Duodenal mucosa (tissue), 2 donors: Measurements from ENCODE around the gene YIF1B.
A peak's percentile ranks its signal among the peaks of the same experiment; 100 is the strongest.
"Not testable (repeated sequence)": the region's sequence is repeated elsewhere in the genome, so short reads cannot be mapped to it uniquely, and the experiment has no call there.

ENCODE experiments used
- H3K27ac ChIP-seq: one replicate; pipeline ENCODE4 v1.7.0; 2013; ENCODE audit warnings: low read depth, low read length
- H3K27me3 ChIP-seq, 2 donors: one replicate each; pipeline ENCODE4 v1.7.0; 2013; ENCODE audit warnings: low read length in 2 of 2, control low read depth in 1 of 2; ENCODE audit not compliant: insufficient read depth in 2 of 2, control insufficient read depth in 1 of 2
- H3K36me3 ChIP-seq, 2 donors: one replicate each; pipeline ENCODE4 v1.7.0; 2013; ENCODE audit warnings: low read length in 2 of 2, control low read depth in 1 of 2; ENCODE audit not compliant: insufficient read depth in 2 of 2, control insufficient read depth in 1 of 2
- H3K4me1 ChIP-seq, 2 donors: one replicate each; pipeline ENCODE4 v1.7.0; 2013; ENCODE audit warnings: low read length in 2 of 2, control low read depth in 1 of 2; ENCODE audit not compliant: insufficient read depth in 2 of 2, control insufficient read depth in 1 of 2
- H3K4me3 ChIP-seq, 2 donors: one replicate each; pipeline ENCODE4 v1.7.0; 2013; ENCODE audit warnings: low read length in 2 of 2, low read depth in 1 of 2
- H3K9ac ChIP-seq, 2 donors: one replicate each; pipeline ENCODE4 v1.7.0; 2013; ENCODE audit warnings: low read length in 2 of 2, low read depth in 1 of 2
- H3K9me3 ChIP-seq, 2 donors: one replicate each; pipeline ENCODE4 v1.7.0; 2013; ENCODE audit warnings: low read length in 2 of 2, control low read depth in 1 of 2; ENCODE audit not compliant: control insufficient read depth in 1 of 2

The YIF1B gene

GRCh38 chr19:38266981-38267597, 48.7 kb downstream of the YIF1B start:
- no peaks in the 10 kb centered on the region for H3K36me3 ChIP-seq
- H3K9me3 ChIP-seq = no peaks in the 10 kb centered on the region
- peak overlapping the region; percentile 68 to 73 for H3K9ac ChIP-seq
- peaks cover 31 to 46% of the 10 kb centered on the region in 2 donors for H3K4me1 ChIP-seq
- H3K27me3 ChIP-seq = no peaks in the 10 kb centered on the region
- peak overlapping the region; percentile 70 to 90 for H3K4me3 ChIP-seq
- H3K27ac ChIP-seq = peak overlapping the region; percentile 78

GRCh38 chr19:38265921-38266429, 49.8 kb downstream of the YIF1B start:
- Histone ChIP-seq H3K4me3 (peak overlapping the region; percentile 70 to 90), H3K27me3 (no peaks in the 10 kb centered on the region), H3K27ac (peak overlapping the region; percentile 93), H3K9ac (peak overlapping the region; percentile 86 to 98), H3K4me1 (peaks cover 31 to 41% of the 10 kb centered on the region in 2 donors), H3K36me3 (no peaks in the 10 kb centered on the region), H3K9me3 (no peaks in the 10 kb centered on the region)

GRCh38 chr19:38265213-38265861, 50.4 kb downstream of the YIF1B start:
- peak overlapping the region; percentile 93 for H3K27ac ChIP-seq
- H3K27me3 ChIP-seq = no peaks in the 10 kb centered on the region
- peaks cover 24 to 36% of the 10 kb centered on the region in 2 donors for H3K4me1 ChIP-seq
- no peaks in the 10 kb centered on the region for H3K36me3 ChIP-seq
- H3K9ac ChIP-seq = peak overlapping the region; percentile 86 to 98
- H3K4me3 ChIP-seq = peak overlapping the region; percentile 70 to 90
- H3K9me3 ChIP-seq = no peaks in the 10 kb centered on the region

GRCh38 chr19:38264486-38265212, 51.1 kb downstream of the YIF1B start, which contains the start of gene SPINT2:
Gene SPINT2 (plus strand): TSS chr19:38264573. CDS start chr19:38264893, 320 bp downstream.
- Histone ChIP-seq H3K4me3 (peak within 1 kb of the TSS; percentile 70 to 90), H3K27ac (peak within 1 kb of the TSS; percentile 93), H3K9ac (peak within 1 kb of the TSS; percentile 86 to 98), H3K9me3 (no peaks in the 10 kb centered on the region), H3K36me3 (no peaks in the 10 kb centered on the region), H3K4me1 (peaks cover 18 to 32% of the 10 kb centered on the region in 2 donors), H3K27me3 (no peaks in the 10 kb centered on the region)

GRCh38 chr19:38263689-38264485, 51.9 kb downstream of the YIF1B start:
- peaks cover 18 to 29% of the 10 kb centered on the region in 2 donors for H3K4me1 ChIP-seq
- H3K36me3 ChIP-seq = no peaks in the 10 kb centered on the region
- H3K27me3 ChIP-seq = no peaks in the 10 kb centered on the region
- H3K4me3 ChIP-seq = peak overlapping the region; percentile 70 to 90
- H3K9me3 ChIP-seq = no peaks in the 10 kb centered on the region
- peak overlapping the region; percentile 30 to 39 for H3K9ac ChIP-seq
- peak overlapping the region; percentile 93 for H3K27ac ChIP-seq

- no peaks in the 10 kb centered on the region for H3K9me3 ChIP-seq
- no peak overlapping the region for H3K9ac ChIP-seq
- no peaks in the 10 kb centered on the region for H3K36me3 ChIP-seq
- H3K27me3 ChIP-seq = no peaks in the 10 kb centered on the region
- no peak overlapping the region for H3K27ac ChIP-seq
- no peak overlapping the region for H3K4me3 ChIP-seq
- H3K4me1 ChIP-seq = peaks cover 10 to 23% of the 10 kb centered on the region in 2 donors
These were observed 53.0 kb downstream of the YIF1B start for GRCh38 chr19:38262585-38263268.

- H3K9me3 ChIP-seq, H3K9ac ChIP-seq, H3K27ac ChIP-seq, H3K27me3 ChIP-seq, H3K36me3 ChIP-seq, H3K4me3 ChIP-seq: not testable (repeated sequence)
- peaks cover 4 to 18% of the 10 kb centered on the region in 2 donors for H3K4me1 ChIP-seq
These were observed 53.8 kb downstream of the YIF1B start for GRCh38 chr19:38261942-38262341.

GRCh38 chr19:38255383-38256014, 60.2 kb downstream of the YIF1B start:
- Histone ChIP-seq H3K9ac (no peak overlapping the region), H3K4me1 (peaks cover 15 to 24% of the 10 kb centered on the region in 2 donors)

GRCh38 chr19:38253788-38254187, 62.0 kb downstream of the YIF1B start:
- H3K4me1 ChIP-seq = peaks cover 18 to 26% of the 10 kb centered on the region in 2 donors
- H3K27me3 ChIP-seq = peaks cover 0 to 7% of the 10 kb centered on the region in 2 donors
- H3K9ac ChIP-seq = no peak overlapping the region
- peak overlapping the region in 1 of 2 donors; percentile 7 for H3K4me3 ChIP-seq
- H3K36me3 ChIP-seq = no peaks in the 10 kb centered on the region
- H3K27ac ChIP-seq = peak overlapping the region; percentile 77
- no peaks in the 10 kb centered on the region for H3K9me3 ChIP-seq

More at GRCh38 chr19:38255383-38256014, 60.2 kb downstream of the YIF1B start:
- Histone ChIP-seq H3K4me3 (peak overlapping the region; percentile 40 to 54), H3K36me3 (no peaks in the 10 kb centered on the region), H3K27me3 (peaks cover 0 to 7% of the 10 kb centered on the region in 2 donors), H3K9me3 (no peaks in the 10 kb centered on the region), H3K27ac (peak overlapping the region; percentile 42)
